HepG2 (cell line): ENCODE results near the gene KDM2B. TPM values are rescaled to one million over a fixed set of nuclear protein-coding genes. Genes with fewer than 3 reads are reported as not detected.
A peak's percentile ranks its signal among the peaks of the same experiment; 100 is the strongest.

Experiments
- ATAD3A ChIP-seq: sonication (generic); formaldehyde crosslinking; IDR thresholded peaks from 2 replicates; pipeline ENCODE4 v1.4.0; 2020; ENCODE audit warnings: missing genetic modification reagents
- CHCHD3 ChIP-seq: sonication (generic); formaldehyde crosslinking; IDR thresholded peaks from 2 replicates; pipeline ENCODE4 v1.8.0; 2022; ENCODE audit warnings: mild to moderate bottlenecking, missing genetic modification reagents, moderate library complexity
- ELF4 ChIP-seq: sonication (generic); formaldehyde crosslinking; IDR thresholded peaks from 2 replicates; pipeline ENCODE4 v1.5.0; 2020; ENCODE audit warnings: missing genetic modification reagents, mild to moderate bottlenecking, moderate library complexity, borderline replicate concordance
- NRL ChIP-seq: sonication (generic); formaldehyde crosslinking; IDR thresholded peaks from 2 replicates; pipeline ENCODE4 v1.5.0; 2020; ENCODE audit warnings: missing genetic modification reagents, mild to moderate bottlenecking, moderate library complexity, borderline replicate concordance
- ZBTB21 ChIP-seq: sonication (generic); formaldehyde crosslinking; IDR thresholded peaks from 2 replicates; pipeline ENCODE4 v1.4.0; 2020; ENCODE audit warnings: missing genetic modification reagents
- ZEB1 ChIP-seq: IDR thresholded peaks from 2 replicates; pipeline ENCODE4 v1.6.1; 2012; ENCODE audit warnings: mild to moderate bottlenecking, low read depth, inconsistent platforms; ENCODE audit not compliant: insufficient replicate concordance
- ZKSCAN1 ChIP-seq: fragments of 150-350 bp; IDR thresholded peaks from 2 replicates; pipeline ENCODE4 v1.6.1; 2014; ENCODE audit warnings: low read length
- ZNF160 ChIP-seq: sonication (generic); formaldehyde crosslinking; IDR thresholded peaks from 2 replicates; pipeline ENCODE4 v1.8.0; 2022; ENCODE audit warnings: mild to moderate bottlenecking, inconsistent platforms, missing genetic modification reagents
- ZNF382 ChIP-seq: sonication (generic); formaldehyde crosslinking; IDR thresholded peaks from 2 replicates; pipeline ENCODE4 v1.5.0; 2020; ENCODE audit warnings: missing genetic modification reagents, mild to moderate bottlenecking, borderline replicate concordance
- ZNF629 ChIP-seq: sonication (generic); formaldehyde crosslinking; conservative IDR thresholded peaks from 2 replicates; pipeline ENCODE4 v1.5.0; 2020; ENCODE audit warnings: missing genetic modification reagents
- polyA plus RNA-seq, 8 experiments: library from polyadenylated mRNA; depleted of rRNA in 3 of 8; stranded (reverse) in 7 of 8; unstranded in 1 of 8; fragments of >200 nt; fragmentation: Illumina TruSeq in 4 of 8; extraction: Trizol in 4 of 8; gene quantifications; 2 replicates each; pipeline versions ENCODE4 v1.2.1 to v1.2.3, GENCODE V29; 2011 to 2016; ENCODE audit warnings: low read depth in 4 of 8, missing spikeins in 1 of 8, mixed read lengths in 1 of 8; ENCODE audit not compliant: insufficient read depth in 1 of 8
- total RNA-seq, 5 experiments: library from RNA; depleted of rRNA; stranded (reverse); fragments of >200 nt; fragmentation: Illumina TruSeq; extraction: Trizol; gene quantifications; 2 replicates each; pipeline ENCODE4 v1.2.3, GENCODE V29; 2016; ENCODE audit warnings: low read depth in 1 of 5
- TF ChIP-seq, protein P1 (sequence below): IDR thresholded peaks from 2 replicates; pipeline ENCODE4 v1.6.1; 2018; ENCODE audit warnings: missing genetic modification reagents
- TF ChIP-seq, protein P2 (sequence below): sonication (generic); formaldehyde crosslinking; IDR thresholded peaks from 2 replicates; pipeline ENCODE4 v1.5.0; 2020; ENCODE audit warnings: mild to moderate bottlenecking, missing genetic modification reagents
- TF ChIP-seq, protein P3 (sequence below): sonication (generic); formaldehyde crosslinking; IDR thresholded peaks from 2 replicates; pipeline ENCODE4 v1.4.0; 2020; ENCODE audit warnings: mild to moderate bottlenecking, low read depth, missing genetic modification reagents
- TF ChIP-seq, protein P4 (sequence below): sonication (generic); formaldehyde crosslinking; IDR thresholded peaks from 2 replicates; pipeline ENCODE4 v1.4.0; 2020; ENCODE audit warnings: missing genetic modification reagents
- TF ChIP-seq, protein P5 (sequence below): IDR thresholded peaks from 2 replicates; pipeline ENCODE4 v1.6.1; 2016
- TF ChIP-seq, protein P6 (sequence below): sonication (generic); formaldehyde crosslinking; IDR thresholded peaks from 2 replicates; pipeline ENCODE4 v1.4.0; 2020; ENCODE audit warnings: missing genetic modification reagents

The KDM2B gene
- total and polyA plus RNA-seq, 2 of the 13 experiments (the other 11 are each of a cell fraction or from before 2014, with no cell fraction given), result 17.5 to 26.1 TPM

DNA sequence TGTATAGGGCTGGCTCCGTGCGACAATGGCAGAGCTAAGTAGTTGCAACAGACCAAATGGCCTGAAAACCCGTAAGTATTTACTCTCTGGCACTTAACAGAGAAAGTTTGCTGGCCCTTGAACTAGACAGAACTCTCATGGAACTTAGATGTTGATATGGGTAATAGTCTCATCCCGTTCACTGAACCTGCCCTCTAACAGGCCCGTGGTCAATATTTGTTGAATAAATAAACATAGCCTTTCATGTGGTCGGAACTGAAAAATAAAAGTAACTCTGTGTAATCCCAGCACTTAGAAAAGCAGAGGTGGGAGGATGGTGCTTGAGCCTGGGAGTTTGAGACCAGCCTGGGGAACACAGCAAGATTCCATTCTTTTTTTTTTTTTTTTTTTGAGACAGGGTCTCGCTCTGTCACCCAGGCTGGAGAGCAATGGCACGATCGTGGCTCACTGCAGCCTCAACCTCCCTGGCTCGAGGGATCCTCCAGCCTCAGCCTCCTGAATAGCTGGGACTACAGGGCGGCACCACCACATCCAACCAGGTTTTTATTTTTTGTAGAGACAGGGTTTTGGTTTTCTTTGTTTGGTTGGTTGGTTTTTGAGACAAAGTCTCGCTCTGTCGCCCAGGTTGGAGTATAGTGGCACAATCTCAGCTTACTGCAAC, 29.7 kb downstream of the KDM2B start (continued):
- TF ChIP-seq, protein P1, sequence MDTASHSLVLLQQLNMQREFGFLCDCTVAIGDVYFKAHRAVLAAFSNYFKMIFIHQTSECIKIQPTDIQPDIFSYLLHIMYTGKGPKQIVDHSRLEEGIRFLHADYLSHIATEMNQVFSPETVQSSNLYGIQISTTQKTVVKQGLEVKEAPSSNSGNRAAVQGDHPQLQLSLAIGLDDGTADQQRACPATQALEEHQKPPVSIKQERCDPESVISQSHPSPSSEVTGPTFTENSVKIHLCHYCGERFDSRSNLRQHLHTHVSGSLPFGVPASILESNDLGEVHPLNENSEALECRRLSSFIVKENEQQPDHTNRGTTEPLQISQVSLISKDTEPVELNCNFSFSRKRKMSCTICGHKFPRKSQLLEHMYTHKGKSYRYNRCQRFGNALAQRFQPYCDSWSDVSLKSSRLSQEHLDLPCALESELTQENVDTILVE, result peak; percentile 67
- TF ChIP-seq NRL (CRISPR knock-in tag) (no peak), ELF4 (no peak; the same call in 1 of the 2 replicates), ZNF629 (peak; percentile 51), ZKSCAN1 (no peak), ZNF160 (no peak), ZBTB21 (CRISPR knock-in tag) (no peak), ZNF382 (CRISPR knock-in tag) (no peak), CHCHD3 (CRISPR knock-in tag) (no peak), ATAD3A (CRISPR knock-in tag) (no peak), ZEB1 (no peak)
- TF ChIP-seq, protein P2, sequence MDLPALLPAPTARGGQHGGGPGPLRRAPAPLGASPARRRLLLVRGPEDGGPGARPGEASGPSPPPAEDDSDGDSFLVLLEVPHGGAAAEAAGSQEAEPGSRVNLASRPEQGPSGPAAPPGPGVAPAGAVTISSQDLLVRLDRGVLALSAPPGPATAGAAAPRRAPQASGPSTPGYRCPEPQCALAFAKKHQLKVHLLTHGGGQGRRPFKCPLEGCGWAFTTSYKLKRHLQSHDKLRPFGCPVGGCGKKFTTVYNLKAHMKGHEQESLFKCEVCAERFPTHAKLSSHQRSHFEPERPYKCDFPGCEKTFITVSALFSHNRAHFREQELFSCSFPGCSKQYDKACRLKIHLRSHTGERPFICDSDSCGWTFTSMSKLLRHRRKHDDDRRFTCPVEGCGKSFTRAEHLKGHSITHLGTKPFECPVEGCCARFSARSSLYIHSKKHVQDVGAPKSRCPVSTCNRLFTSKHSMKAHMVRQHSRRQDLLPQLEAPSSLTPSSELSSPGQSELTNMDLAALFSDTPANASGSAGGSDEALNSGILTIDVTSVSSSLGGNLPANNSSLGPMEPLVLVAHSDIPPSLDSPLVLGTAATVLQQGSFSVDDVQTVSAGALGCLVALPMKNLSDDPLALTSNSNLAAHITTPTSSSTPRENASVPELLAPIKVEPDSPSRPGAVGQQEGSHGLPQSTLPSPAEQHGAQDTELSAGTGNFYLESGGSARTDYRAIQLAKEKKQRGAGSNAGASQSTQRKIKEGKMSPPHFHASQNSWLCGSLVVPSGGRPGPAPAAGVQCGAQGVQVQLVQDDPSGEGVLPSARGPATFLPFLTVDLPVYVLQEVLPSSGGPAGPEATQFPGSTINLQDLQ (CRISPR knock-in tag), result no peak; the same call in 1 of the 2 replicates
- TF ChIP-seq, protein P3, sequence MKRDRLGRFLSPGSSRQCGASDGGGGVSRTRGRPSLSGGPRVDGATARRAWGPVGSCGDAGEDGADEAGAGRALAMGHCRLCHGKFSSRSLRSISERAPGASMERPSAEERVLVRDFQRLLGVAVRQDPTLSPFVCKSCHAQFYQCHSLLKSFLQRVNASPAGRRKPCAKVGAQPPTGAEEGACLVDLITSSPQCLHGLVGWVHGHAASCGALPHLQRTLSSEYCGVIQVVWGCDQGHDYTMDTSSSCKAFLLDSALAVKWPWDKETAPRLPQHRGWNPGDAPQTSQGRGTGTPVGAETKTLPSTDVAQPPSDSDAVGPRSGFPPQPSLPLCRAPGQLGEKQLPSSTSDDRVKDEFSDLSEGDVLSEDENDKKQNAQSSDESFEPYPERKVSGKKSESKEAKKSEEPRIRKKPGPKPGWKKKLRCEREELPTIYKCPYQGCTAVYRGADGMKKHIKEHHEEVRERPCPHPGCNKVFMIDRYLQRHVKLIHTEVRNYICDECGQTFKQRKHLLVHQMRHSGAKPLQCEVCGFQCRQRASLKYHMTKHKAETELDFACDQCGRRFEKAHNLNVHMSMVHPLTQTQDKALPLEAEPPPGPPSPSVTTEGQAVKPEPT, result no peak
- TF ChIP-seq, protein P4, sequence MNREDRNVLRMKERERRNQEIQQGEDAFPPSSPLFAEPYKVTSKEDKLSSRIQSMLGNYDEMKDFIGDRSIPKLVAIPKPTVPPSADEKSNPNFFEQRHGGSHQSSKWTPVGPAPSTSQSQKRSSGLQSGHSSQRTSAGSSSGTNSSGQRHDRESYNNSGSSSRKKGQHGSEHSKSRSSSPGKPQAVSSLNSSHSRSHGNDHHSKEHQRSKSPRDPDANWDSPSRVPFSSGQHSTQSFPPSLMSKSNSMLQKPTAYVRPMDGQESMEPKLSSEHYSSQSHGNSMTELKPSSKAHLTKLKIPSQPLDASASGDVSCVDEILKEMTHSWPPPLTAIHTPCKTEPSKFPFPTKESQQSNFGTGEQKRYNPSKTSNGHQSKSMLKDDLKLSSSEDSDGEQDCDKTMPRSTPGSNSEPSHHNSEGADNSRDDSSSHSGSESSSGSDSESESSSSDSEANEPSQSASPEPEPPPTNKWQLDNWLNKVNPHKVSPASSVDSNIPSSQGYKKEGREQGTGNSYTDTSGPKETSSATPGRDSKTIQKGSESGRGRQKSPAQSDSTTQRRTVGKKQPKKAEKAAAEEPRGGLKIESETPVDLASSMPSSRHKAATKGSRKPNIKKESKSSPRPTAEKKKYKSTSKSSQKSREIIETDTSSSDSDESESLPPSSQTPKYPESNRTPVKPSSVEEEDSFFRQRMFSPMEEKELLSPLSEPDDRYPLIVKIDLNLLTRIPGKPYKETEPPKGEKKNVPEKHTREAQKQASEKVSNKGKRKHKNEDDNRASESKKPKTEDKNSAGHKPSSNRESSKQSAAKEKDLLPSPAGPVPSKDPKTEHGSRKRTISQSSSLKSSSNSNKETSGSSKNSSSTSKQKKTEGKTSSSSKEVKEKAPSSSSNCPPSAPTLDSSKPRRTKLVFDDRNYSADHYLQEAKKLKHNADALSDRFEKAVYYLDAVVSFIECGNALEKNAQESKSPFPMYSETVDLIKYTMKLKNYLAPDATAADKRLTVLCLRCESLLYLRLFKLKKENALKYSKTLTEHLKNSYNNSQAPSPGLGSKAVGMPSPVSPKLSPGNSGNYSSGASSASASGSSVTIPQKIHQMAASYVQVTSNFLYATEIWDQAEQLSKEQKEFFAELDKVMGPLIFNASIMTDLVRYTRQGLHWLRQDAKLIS (CRISPR knock-in tag), result no peak
- TF ChIP-seq, protein P5, sequence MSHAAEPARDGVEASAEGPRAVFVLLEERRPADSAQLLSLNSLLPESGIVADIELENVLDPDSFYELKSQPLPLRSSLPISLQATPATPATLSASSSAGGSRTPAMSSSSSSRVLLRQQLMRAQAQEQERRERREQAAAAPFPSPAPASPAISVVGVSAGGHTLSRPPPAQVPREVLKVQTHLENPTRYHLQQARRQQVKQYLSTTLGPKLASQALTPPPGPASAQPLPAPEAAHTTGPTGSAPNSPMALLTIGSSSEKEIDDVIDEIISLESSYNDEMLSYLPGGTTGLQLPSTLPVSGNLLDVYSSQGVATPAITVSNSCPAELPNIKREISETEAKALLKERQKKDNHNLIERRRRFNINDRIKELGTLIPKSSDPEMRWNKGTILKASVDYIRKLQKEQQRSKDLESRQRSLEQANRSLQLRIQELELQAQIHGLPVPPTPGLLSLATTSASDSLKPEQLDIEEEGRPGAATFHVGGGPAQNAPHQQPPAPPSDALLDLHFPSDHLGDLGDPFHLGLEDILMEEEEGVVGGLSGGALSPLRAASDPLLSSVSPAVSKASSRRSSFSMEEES (CRISPR knock-in tag), result peak; percentile 60; the same call in 1 of the 2 replicates
- TF ChIP-seq, protein P6, sequence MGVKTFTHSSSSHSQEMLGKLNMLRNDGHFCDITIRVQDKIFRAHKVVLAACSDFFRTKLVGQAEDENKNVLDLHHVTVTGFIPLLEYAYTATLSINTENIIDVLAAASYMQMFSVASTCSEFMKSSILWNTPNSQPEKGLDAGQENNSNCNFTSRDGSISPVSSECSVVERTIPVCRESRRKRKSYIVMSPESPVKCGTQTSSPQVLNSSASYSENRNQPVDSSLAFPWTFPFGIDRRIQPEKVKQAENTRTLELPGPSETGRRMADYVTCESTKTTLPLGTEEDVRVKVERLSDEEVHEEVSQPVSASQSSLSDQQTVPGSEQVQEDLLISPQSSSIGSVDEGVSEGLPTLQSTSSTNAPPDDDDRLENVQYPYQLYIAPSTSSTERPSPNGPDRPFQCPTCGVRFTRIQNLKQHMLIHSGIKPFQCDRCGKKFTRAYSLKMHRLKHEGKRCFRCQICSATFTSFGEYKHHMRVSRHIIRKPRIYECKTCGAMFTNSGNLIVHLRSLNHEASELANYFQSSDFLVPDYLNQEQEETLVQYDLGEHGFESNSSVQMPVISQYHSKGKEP, result no peak
